Measurements from ENCODE around the gene SLC12A4. TPM values are rescaled to one million over a fixed set of nuclear protein-coding genes. Genes with fewer than 3 reads are reported as not detected.

The SLC12A4 gene
- total RNA-seq, 1 donor from 2014 or later, result 44.2 TPM

GRCh38 chr16:67982011-67982696, 13.7 kb upstream of the SLC12A4 start:
- H3K27ac Mint-ChIP-seq (ENCODE audit: unreplicated experiment), result no peak overlapping the region
- no peak overlapping the region for H3K4me3 Mint-ChIP-seq (ENCODE audit: unreplicated experiment)
- DNase-seq (ENCODE audit: low spot score), result no peak
- peaks cover 15% of the 10 kb centered on the region for H3K4me1 Mint-ChIP-seq (ENCODE audit: unreplicated experiment)
- no peaks in the 10 kb centered on the region for H3K36me3 Mint-ChIP-seq (ENCODE audit: low read depth, unreplicated experiment)
- peaks cover 6% of the 10 kb centered on the region for H3K27me3 Mint-ChIP-seq (ENCODE audit: unreplicated experiment)
- H3K9me3 Mint-ChIP-seq (ENCODE audit: unreplicated experiment), result no peaks in the 10 kb centered on the region
- TF ChIP-seq CTCF (IDR thresholded peaks at IDR 0.05; ENCODE audit: unreplicated experiment), result no peak

- H3K27ac Mint-ChIP-seq (ENCODE audit: unreplicated experiment), result no peak within 1 kb of the TSS
- H3K9me3 Mint-ChIP-seq (ENCODE audit: unreplicated experiment), result no peaks in the 10 kb centered on the region
- no peak for TF ChIP-seq CTCF (IDR thresholded peaks at IDR 0.05; ENCODE audit: unreplicated experiment)
- no peak within 1 kb of the TSS for H3K4me3 Mint-ChIP-seq (ENCODE audit: unreplicated experiment)
- DNase-seq (ENCODE audit: low spot score), result no peak
- peaks cover 8% of the 10 kb centered on the region for H3K27me3 Mint-ChIP-seq (ENCODE audit: unreplicated experiment)
- H3K36me3 Mint-ChIP-seq (ENCODE audit: low read depth, unreplicated experiment), result no peaks in the 10 kb centered on the region
- peaks cover 14% of the 10 kb centered on the region for H3K4me1 Mint-ChIP-seq (ENCODE audit: unreplicated experiment)
These were observed 11.7 kb upstream of the SLC12A4 start, which contains the start of gene DPEP3 for GRCh38 chr16:67979955-67980678. TSS of gene DPEP3 (minus strand) at chr16:67980499. CDS start at chr16:67980380, 119 bp downstream.

GRCh38 chr16:67977469-67978227, 9.2 kb upstream of the SLC12A4 start:
- Mint-ChIP-seq H3K9me3 (ENCODE audit: unreplicated experiment) (no peaks in the 10 kb centered on the region), H3K36me3 (ENCODE audit: low read depth, unreplicated experiment) (no peaks in the 10 kb centered on the region), H3K27me3 (ENCODE audit: unreplicated experiment) (peaks cover 2% of the 10 kb centered on the region), H3K4me3 (ENCODE audit: unreplicated experiment) (no peak overlapping the region), H3K27ac (ENCODE audit: unreplicated experiment) (peak overlapping the region; percentile 30), H3K4me1 (ENCODE audit: unreplicated experiment) (no peaks in the 10 kb centered on the region)
- no peak for TF ChIP-seq CTCF (IDR thresholded peaks at IDR 0.05; ENCODE audit: unreplicated experiment)
- DNase-seq (ENCODE audit: low spot score), result no peak

GRCh38 chr16:67977005-67977404, 8.6 kb upstream of the SLC12A4 start:
- DNase-seq (ENCODE audit: low spot score), result no peak
- Mint-ChIP-seq H3K4me1 (ENCODE audit: unreplicated experiment) (no peaks in the 10 kb centered on the region), H3K27me3 (ENCODE audit: unreplicated experiment) (peaks cover 2% of the 10 kb centered on the region), H3K27ac (ENCODE audit: unreplicated experiment) (no peak overlapping the region), H3K36me3 (ENCODE audit: low read depth, unreplicated experiment) (no peaks in the 10 kb centered on the region), H3K9me3 (ENCODE audit: unreplicated experiment) (no peaks in the 10 kb centered on the region), H3K4me3 (ENCODE audit: unreplicated experiment) (no peak overlapping the region)
- TF ChIP-seq CTCF (IDR thresholded peaks at IDR 0.05; ENCODE audit: unreplicated experiment), result no peak
